GM18498 (cell line): ENCODE data around the gene ZBTB42.
A peak's percentile ranks its signal among the peaks of the same experiment; 100 is the strongest.

Source experiments
- ATAC-seq: cut with Tn5 transposase; IDR thresholded peaks from one replicate; pipeline ENCODE4 v1.9.1; 2021; ENCODE audit warnings: mild to moderate bottlenecking, moderate library complexity; ENCODE audit not compliant: unreplicated experiment

Gene ZBTB42

DNA sequence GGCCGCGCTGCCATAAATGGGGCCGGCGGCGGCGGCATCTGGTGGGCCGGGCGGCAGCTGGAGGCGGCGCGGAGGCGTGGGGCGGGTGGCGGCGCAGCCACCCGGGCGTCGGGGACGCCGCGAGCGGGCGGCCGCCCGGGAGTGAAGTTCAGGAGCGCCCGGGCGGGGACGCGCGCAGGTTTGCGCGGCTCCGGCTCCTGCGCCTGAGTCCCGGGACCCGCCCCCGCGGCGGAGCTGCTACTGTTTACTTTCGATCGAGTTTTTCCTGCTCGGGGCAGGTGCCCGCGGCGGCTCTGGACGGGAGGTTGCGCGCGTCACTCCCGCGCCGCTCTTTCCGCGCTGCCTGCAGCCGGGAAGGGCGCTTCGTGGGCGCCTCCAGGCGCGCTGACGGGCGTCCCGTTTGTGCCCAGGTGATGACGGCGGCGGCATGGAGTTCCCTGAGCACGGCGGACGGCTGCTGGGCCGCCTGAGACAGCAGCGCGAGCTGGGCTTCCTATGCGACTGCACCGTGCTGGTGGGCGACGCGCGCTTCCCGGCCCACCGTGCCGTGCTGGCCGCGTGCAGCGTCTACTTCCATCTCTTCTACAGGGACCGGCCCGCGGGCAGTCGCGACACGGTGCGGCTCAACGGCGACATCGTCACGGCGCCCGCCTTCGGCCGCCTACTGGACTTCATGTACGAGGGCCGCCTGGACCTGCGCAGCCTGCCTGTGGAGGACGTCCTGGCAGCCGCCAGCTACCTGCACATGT, at the start of gene ZBTB42:
Gene ZBTB42 (plus strand): TSS at position 331 of the 749 bp plus-strand sequence. CDS start 97 bp downstream, at position 428.
- peak; percentile 43 for ATAC-seq

DNA sequence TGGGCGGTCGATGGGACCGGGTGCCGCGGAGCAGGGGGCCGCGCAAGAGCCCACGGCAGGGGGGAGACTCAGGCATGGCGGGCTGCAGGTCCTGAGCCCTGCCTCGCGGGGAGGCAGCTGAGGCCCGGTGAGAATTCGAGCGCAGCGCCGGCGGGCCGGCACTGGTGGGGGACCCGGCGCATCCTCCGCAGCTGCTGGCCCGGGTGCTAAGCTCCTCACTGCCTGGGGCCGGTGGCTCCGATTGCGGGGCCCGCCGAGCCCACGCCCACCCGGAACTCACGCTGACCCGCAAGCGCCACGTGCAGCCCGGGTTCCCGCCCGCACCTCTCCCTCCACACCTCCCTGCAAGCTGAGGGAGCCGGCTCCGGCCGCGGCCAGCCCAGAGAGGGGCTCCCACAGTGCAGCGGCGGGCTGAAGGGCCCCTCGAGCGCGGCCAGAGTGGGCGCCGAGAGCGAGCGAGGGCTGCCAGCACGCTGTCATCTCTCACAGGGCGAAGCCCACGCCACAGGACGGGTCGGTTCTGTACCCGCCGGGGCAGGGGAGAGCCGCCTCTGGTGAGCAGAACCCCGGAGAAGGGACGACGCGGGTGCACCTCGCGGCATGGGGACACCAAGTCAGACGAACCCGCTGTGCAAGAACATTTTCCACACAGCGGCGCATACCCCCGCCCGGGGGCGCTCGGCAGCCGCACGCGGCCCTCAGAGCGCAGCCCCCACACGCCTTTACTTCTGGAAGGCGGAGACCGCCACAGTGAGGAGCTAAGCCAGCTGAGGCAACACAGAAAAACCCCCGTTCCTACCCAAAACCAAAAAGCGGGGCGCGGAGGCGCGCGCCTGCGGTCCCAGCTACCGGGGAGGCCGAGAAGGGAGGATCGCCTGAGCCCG, 49.1 kb upstream of the ZBTB42 start:
- no peak for ATAC-seq

DNA sequence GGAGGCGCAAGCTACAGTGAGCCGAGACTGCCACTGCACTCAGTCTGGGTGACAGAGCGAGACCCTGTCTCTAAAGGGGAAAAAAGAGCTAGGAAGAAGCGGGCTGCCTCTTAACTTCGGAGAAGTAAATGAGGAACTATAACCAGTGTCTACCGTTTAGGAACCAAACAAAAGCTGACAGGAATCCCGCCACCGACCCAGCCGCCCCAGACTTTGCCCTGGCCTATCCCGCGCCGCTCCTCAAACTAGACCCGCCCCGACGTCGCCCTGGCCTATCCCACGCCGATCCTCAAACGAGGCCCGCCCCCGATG, 48.5 kb upstream of the ZBTB42 start:
- ATAC-seq, result peak; percentile 1

DNA sequence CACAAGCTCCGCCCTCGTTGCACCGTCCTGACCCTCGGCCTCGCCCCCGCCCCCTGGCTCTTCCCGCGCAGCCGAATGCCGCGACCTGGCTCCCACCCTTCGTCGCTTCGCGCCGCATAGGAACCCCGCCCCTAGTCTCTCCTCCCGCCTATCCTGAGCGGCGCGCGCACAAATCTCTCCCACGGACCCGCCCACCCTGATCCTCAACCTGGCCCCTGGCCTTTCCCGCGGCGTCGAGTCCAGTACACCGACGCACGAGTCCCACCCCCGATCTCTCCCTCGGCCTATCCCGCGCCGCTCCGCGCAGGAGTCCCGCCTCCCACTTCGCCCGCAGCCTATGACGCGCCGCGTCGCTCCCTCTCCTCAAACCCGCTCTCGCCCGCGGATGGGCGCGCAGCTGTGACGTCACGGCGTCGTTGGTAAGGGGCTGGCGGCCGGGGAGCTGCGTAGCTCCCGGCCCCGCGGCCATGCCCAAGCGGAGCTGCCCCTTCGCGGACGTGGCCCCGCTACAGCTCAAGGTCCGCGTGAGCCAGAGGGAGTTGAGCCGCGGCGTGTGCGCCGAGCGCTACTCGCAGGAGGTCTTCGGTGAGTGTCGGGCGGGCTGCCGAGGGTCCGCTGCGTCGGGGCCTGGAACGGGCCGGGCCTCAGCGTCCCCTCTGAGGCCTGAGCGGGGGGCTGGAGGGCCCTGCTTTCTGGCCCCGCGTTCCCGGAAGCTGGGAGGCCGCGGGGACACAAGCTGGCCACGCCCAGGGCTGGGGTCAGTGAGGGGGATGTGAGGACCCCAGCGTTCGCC, 48.0 kb upstream of the ZBTB42 start, which contains the start of gene SIVA1:
Gene SIVA1 (plus strand): TSS at position 413 of the 793 bp plus-strand sequence. CDS start 55 bp downstream, at position 468.
- peak; percentile 87 for ATAC-seq

DNA sequence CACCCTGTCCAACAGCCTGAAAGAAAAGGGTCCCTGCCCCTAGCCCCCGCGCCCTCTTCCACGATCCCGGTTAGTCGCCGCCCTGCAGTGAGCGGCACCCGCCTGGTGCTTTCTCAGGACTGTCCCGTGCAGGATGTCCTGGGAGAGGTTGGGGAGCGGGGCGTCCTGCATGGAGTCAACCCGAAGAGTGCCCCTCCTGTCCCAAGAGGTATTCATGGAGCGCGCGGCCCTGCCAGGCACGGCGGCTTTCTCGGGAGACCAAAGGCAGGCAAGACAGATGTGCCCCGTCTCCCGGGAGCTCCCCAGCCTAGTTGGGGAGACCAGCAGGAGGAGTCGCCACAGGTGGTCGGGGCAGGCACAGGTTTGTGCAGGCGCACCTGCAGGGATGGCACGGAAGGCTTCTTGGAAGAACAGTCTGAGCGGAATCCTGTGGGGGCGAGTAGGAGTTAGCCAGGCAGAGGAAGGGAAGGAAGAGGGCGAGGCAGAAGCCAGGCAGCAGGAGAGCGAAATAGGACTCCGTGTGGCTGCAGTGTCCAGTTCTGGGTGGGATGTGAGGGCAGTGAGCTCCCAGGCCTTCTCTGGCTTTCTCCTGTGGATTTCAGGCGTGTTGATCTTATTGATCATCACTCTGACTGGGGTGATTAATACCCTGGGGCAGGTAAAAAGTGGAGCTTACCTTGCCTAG, 47.2 kb upstream of the ZBTB42 start:
- no peak for ATAC-seq

- no peak for ATAC-seq
Measured at GRCh38 chr14:104754213-104754851, 46.6 kb upstream of the ZBTB42 start.

- ATAC-seq, result no peak
Measured at GRCh38 chr14:104755621-104756020, 45.3 kb upstream of the ZBTB42 start.

DNA sequence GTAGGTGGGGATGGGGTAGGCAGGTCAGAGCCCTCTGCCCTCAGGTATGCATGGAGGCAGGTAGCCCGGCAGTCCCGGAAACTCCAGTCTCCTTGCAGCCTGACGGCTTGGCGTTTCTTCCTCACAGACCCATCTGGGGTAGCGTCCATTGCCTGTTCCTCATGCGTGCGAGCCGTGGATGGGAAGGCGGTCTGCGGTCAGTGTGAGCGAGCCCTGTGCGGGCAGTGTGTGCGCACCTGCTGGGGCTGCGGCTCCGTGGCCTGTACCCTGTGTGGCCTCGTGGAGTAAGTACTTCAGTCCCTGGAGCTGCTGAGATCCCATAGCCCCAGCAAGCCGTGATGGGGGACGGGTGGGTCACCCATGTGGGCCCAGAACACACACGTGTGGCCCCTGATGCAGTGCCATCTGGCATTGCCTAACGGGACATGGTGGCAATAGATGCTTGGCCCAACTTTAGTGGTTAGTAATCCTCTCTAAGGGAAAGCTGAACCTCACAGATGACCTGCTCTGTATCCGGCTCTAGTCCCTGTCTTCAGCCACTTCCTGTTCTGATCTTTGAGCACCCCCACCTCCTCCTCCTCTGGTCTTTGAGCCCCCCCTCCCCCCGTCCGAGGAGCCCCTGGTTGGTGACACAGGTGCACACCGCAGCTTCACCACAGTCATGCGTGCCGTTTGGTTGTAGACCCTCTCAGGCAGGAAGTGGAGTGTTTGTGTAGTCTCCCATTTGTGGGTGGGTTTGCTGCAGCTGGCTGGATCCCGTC, 44.2 kb upstream of the ZBTB42 start:
- ATAC-seq, result no peak

GRCh38 chr14:104757238-104757585, 43.7 kb upstream of the ZBTB42 start:
- ATAC-seq, result no peak

GRCh38 chr14:104757681-104758392, 43.1 kb upstream of the ZBTB42 start:
- no peak for ATAC-seq

GRCh38 chr14:104758981-104759969, 41.6 kb upstream of the ZBTB42 start:
- no peak for ATAC-seq

DNA sequence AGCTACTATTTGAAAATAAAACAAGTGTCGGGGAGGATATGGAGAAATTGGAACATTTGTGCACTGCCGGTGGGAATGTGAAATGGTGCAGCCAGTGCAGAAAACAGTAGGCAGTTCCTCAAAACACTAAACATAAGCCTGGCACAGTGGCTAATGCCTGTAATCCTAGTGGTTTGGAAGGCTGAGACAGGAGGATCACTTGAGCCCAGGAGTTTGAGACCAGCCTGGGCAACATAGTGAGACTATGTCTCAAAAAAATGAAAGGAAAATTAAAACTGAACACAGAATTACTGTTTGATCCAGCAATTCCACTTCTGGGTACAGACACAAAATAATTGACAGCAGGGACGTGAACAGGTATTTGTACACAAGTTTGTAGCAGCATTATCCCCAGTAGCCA, 35.4 kb upstream of the ZBTB42 start:
- no peak for ATAC-seq

DNA sequence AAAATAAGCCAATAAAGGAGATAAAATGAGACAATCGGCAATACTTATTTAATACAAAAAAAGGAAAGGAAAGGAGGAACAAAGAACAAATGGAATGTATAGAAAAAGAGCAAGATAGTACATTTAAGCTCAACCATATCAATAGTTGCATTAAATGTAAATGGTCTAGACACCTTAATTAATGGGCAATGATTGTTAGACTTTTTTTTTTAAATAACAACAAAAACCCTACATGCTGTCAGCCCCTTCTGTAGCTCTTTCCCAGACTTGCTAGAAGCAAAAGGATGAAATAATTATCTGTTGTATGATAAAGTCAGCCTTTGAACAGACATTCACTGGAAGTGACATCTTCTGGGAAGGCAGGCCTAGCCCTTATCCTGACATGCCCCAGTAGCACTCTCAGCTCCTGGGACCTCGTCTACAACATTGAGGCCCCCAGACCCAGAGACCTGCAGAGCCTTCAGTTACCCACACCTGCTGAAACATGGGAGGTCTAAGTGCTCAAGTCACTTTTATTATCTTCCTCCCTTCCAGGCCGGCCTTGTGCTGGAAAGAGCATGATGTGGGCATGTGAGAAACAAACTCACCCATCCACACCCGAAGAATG, 34.5 kb upstream of the ZBTB42 start:
- no peak for ATAC-seq

GRCh38 chr14:104766863-104767633, 33.9 kb upstream of the ZBTB42 start:
- ATAC-seq, result no peak

DNA sequence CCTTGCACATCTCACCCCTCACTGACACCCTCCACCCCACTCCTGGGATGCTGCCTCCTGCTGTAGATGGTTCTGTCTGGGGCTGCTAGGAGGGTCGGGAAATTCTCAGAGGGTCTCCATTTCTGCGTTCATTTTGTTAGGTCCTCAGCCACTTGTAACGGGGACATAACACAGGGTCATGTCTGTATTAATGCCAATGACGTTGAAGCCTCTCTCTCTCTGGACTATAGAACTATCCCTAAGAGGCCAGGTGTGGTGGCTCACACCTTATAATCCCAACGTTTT, 33.3 kb upstream of the ZBTB42 start:
- no peak for ATAC-seq

GRCh38 chr14:104768437-104769323, 32.2 kb upstream of the ZBTB42 start:
- ATAC-seq, result peak; percentile 69
